ENCODE results near the gene ARID1B. TPM values are rescaled to one million over a fixed set of nuclear protein-coding genes. Genes with fewer than 3 reads are reported as not detected.
A peak's percentile ranks its signal among the peaks of the same experiment; 100 is the strongest.

The ARID1B gene
- total RNA-seq, 1 experiment from 2014 or later: 60.3 TPM

DNA sequence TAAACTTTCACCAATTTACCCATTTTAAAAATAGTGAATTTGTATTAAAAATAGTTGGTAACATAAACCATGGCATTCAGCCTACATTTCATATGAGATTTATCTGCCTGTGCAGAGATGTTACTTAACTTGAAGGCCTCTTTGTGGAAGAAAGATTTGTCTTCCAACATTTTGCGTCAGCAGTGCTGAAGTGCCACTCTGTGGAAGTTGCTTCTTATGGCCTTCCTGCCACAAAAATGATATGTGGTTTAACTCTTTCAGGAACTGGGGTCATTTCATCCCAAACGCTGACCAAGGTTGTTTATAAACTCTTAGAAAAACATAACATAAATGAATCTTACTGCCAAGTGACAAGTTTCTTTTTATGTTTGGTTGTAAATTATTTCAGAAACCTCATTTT is 246.8 kb downstream of the ARID1B start:
- TF ChIP-seq GABPB1 (CRISPR knock-in tag; IDR thresholded peaks at IDR 0.05) (no peak), NR1H2 (CRISPR knock-in tag; IDR thresholded peaks at IDR 0.05) (no peak)
- TF ChIP-seq, protein P1, sequence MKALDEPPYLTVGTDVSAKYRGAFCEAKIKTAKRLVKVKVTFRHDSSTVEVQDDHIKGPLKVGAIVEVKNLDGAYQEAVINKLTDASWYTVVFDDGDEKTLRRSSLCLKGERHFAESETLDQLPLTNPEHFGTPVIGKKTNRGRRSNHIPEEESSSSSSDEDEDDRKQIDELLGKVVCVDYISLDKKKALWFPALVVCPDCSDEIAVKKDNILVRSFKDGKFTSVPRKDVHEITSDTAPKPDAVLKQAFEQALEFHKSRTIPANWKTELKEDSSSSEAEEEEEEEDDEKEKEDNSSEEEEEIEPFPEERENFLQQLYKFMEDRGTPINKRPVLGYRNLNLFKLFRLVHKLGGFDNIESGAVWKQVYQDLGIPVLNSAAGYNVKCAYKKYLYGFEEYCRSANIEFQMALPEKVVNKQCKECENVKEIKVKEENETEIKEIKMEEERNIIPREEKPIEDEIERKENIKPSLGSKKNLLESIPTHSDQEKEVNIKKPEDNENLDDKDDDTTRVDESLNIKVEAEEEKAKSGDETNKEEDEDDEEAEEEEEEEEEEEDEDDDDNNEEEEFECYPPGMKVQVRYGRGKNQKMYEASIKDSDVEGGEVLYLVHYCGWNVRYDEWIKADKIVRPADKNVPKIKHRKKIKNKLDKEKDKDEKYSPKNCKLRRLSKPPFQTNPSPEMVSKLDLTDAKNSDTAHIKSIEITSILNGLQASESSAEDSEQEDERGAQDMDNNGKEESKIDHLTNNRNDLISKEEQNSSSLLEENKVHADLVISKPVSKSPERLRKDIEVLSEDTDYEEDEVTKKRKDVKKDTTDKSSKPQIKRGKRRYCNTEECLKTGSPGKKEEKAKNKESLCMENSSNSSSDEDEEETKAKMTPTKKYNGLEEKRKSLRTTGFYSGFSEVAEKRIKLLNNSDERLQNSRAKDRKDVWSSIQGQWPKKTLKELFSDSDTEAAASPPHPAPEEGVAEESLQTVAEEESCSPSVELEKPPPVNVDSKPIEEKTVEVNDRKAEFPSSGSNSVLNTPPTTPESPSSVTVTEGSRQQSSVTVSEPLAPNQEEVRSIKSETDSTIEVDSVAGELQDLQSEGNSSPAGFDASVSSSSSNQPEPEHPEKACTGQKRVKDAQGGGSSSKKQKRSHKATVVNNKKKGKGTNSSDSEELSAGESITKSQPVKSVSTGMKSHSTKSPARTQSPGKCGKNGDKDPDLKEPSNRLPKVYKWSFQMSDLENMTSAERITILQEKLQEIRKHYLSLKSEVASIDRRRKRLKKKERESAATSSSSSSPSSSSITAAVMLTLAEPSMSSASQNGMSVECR (CRISPR knock-in tag; IDR thresholded peaks at IDR 0.05; ENCODE audit: borderline replicate concordance): no peak
- TF ChIP-seq, protein P2, sequence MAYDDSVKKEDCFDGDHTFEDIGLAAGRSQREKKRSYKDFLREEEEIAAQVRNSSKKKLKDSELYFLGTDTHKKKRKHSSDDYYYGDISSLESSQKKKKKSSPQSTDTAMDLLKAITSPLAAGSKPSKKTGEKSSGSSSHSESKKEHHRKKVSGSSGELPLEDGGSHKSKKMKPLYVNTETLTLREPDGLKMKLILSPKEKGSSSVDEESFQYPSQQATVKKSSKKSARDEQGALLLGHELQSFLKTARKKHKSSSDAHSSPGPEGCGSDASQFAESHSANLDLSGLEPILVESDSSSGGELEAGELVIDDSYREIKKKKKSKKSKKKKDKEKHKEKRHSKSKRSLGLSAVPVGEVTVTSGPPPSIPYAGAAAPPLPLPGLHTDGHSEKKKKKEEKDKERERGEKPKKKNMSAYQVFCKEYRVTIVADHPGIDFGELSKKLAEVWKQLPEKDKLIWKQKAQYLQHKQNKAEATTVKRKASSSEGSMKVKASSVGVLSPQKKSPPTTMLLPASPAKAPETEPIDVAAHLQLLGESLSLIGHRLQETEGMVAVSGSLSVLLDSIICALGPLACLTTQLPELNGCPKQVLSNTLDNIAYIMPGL (CRISPR knock-in tag; IDR thresholded peaks at IDR 0.05): no peak
- H3K27ac Mint-ChIP-seq: no peak overlapping the region
- no peak for ATAC-seq
- no peak overlapping the region for H3K4me3 Mint-ChIP-seq
- peaks cover 8% of the 10 kb centered on the region; the same call in 1 of the 2 replicates for H3K36me3 Mint-ChIP-seq
- H3K27me3 Mint-ChIP-seq (ENCODE audit: low read depth): no peaks in the 10 kb centered on the region
- DNase-seq (ENCODE audit: low spot score): no peak
- peaks cover 10% of the 10 kb centered on the region for H3K9me3 Mint-ChIP-seq
- H3K4me1 Mint-ChIP-seq: peaks cover 47% of the 10 kb centered on the region
- CTCF ChIA-PET: interaction anchor here (1.1 kb wide), 1 partner anchor 22 kb away, joined by 3 read pairs; no protein-coding TSS in a partner anchor
- POLR2A ChIA-PET: interaction anchor here (0.6 kb wide), 1 partner anchor 630 kb away, joined by 7 read pairs; no protein-coding TSS in a partner anchor

DNA sequence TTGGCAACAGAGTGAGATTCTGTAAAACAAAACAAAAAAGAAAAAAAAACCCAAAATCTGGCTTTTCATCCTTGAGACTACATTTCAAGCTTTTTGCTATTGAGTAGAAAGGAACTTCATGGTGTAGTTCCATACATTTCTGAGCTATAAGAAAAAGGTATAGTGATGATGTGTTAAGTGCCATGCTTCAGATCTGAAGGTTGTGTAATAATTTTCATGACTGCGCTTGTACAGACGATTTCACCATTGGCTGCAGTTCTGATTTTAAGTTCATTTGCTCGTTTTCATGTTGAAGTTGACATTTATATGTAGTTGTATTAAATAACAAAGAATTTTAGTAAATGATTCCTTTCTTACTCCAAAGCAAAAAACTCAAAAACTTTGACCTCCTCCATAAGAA is 247.6 kb downstream of the ARID1B start:
- DNase-seq (ENCODE audit: low spot score) (no peak), ATAC-seq (no peak)
- H3K4me1 Mint-ChIP-seq: peaks cover 43% of the 10 kb centered on the region
- H3K9me3 Mint-ChIP-seq: peaks cover 14% of the 10 kb centered on the region
- POLR2A ChIA-PET: no interaction called here
- TF ChIP-seq NFATC4 (CRISPR knock-in tag; IDR thresholded peaks at IDR 0.05): no peak
- no peak for TF ChIP-seq GABPB1 (CRISPR knock-in tag; IDR thresholded peaks at IDR 0.05)
- TF ChIP-seq NR2C2 (CRISPR knock-in tag; IDR thresholded peaks at IDR 0.05): no peak
- H3K27me3 Mint-ChIP-seq (ENCODE audit: low read depth): no peaks in the 10 kb centered on the region
- CTCF ChIA-PET: interaction anchor here (1.1 kb wide), 1 partner anchor 21 kb away, joined by 3 read pairs; no protein-coding TSS in a partner anchor
- H3K4me3 Mint-ChIP-seq: no peak overlapping the region
- peaks cover 13% of the 10 kb centered on the region for H3K36me3 Mint-ChIP-seq
- no peak overlapping the region for H3K27ac Mint-ChIP-seq

DNA sequence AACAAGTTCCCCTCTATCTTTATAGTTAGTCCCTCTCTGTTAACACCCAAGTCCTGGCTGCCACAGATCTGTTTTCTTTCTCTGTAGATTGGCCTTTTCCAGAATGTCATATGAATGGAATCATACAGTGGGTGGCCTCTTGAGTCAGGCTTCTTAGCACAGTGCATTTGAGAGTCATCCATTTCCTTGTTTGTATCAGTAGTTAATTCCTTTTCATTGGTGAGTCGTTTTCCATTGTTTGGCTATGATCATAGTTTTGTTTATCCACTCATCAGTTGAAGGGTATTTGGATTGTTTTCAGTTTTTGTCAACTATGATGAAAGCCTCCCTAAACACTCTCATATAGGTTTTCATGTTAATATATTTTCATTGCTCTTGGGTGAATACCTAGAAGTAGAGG is 248.3 kb downstream of the ARID1B start:
- H3K36me3 Mint-ChIP-seq: peaks cover 13% of the 10 kb centered on the region
- ChIA-PET POLR2A (interaction anchor here (0.7 kb wide), 1 partner anchor 114 kb away, joined by 3 read pairs; no protein-coding TSS in a partner anchor), CTCF (interaction anchor here (1.4 kb wide), 1 partner anchor 20 kb away, joined by 4 read pairs; no protein-coding TSS in a partner anchor)
- H3K9me3 Mint-ChIP-seq: peaks cover 14% of the 10 kb centered on the region
- H3K27ac Mint-ChIP-seq: no peak overlapping the region
- no peak overlapping the region for H3K4me3 Mint-ChIP-seq
- no peaks in the 10 kb centered on the region for H3K27me3 Mint-ChIP-seq (ENCODE audit: low read depth)
- ATAC-seq (no peak), DNase-seq (ENCODE audit: low spot score) (no peak)
- peak; percentile 84; the same call in 1 of the 2 replicates for TF ChIP-seq ZNF317 (CRISPR knock-in tag; IDR thresholded peaks at IDR 0.05; ENCODE audit: borderline replicate concordance, low read depth)
- TF ChIP-seq NR3C1 (CRISPR knock-in tag; conservative IDR thresholded peaks at IDR 0.05; ENCODE audit: low read depth): no peak
- peaks cover 43% of the 10 kb centered on the region for H3K4me1 Mint-ChIP-seq

DNA sequence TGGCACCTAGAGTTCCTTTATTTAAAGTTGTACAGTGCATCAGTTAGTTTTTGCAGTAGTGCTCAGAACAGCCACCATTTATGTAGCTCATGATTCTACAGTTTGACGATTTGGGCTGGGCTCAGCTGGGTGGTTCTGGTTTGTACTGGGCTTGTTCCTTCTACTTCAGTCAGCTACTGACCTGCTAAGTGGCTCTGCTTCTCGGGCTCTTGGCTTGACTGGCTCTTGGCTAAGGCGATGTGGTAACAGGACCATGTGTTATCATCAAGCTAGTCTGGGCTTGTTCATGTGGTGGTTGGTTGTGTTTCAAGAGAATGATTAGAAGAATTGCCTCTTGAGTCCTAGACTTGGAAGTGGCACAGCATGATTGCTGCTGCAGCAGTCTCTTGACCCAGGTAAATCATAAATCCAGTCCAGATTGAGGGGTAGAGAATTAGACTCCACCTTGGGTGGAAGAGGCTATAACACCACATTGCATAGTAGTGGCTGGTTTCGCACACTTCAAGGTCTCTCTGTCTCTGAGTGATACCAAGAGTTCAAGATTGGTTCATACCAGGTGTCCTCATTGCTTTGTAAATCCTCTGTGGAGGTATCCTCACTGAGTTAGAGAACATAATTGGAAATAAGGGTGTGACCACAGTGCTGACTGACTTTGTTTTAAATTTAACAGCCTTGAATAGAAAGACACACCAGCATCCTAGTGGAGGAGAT is 253.0 kb downstream of the ARID1B start:
- Mint-ChIP-seq H3K27me3 (ENCODE audit: low read depth) (no peaks in the 10 kb centered on the region), H3K4me1 (peaks cover 38% of the 10 kb centered on the region), H3K4me3 (no peak overlapping the region), H3K36me3 (peaks cover 10% of the 10 kb centered on the region; the same call in 1 of the 2 replicates), H3K9me3 (peaks cover 10% of the 10 kb centered on the region), H3K27ac (peak overlapping the region; percentile 47)
- DNase-seq (ENCODE audit: low spot score): no peak
- ChIA-PET POLR2A (no interaction called here), CTCF (interaction anchor here (1.3 kb wide), 1 partner anchor 16 kb away, joined by 4 read pairs; no protein-coding TSS in a partner anchor)
- ATAC-seq: no peak
- TF ChIP-seq NR3C1 (CRISPR knock-in tag; conservative IDR thresholded peaks at IDR 0.05; ENCODE audit: low read depth) (no peak), NFYB (CRISPR knock-in tag; conservative IDR thresholded peaks at IDR 0.05; ENCODE audit: low read depth) (no peak), TEAD1 (CRISPR knock-in tag; IDR thresholded peaks at IDR 0.05) (no peak), TCF7 (CRISPR knock-in tag; IDR thresholded peaks at IDR 0.05; ENCODE audit: low read depth) (no peak), TEAD4 (CRISPR knock-in tag; IDR thresholded peaks at IDR 0.05) (no peak), ESRRA (CRISPR knock-in tag; IDR thresholded peaks at IDR 0.05; ENCODE audit: borderline replicate concordance) (no peak), FOXK1 (CRISPR knock-in tag; IDR thresholded peaks at IDR 0.05) (no peak), ZNF396 (CRISPR knock-in tag; IDR thresholded peaks at IDR 0.05; ENCODE audit: borderline replicate concordance) (no peak)
- TF ChIP-seq, protein P3, sequence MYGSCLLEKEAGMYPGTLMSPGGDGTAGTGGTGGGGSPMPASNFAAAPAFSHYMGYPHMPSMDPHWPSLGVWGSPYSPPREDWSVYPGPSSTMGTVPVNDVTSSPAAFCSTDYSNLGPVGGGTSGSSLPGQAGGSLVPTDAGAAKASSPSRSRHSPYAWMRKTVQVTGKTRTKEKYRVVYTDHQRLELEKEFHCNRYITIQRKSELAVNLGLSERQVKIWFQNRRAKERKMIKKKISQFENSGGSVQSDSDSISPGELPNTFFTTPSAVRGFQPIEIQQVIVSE (CRISPR knock-in tag; IDR thresholded peaks at IDR 0.05; ENCODE audit: borderline replicate concordance): no peak
- TF ChIP-seq, protein P4, sequence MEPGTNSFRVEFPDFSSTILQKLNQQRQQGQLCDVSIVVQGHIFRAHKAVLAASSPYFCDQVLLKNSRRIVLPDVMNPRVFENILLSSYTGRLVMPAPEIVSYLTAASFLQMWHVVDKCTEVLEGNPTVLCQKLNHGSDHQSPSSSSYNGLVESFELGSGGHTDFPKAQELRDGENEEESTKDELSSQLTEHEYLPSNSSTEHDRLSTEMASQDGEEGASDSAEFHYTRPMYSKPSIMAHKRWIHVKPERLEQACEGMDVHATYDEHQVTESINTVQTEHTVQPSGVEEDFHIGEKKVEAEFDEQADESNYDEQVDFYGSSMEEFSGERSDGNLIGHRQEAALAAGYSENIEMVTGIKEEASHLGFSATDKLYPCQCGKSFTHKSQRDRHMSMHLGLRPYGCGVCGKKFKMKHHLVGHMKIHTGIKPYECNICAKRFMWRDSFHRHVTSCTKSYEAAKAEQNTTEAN (CRISPR knock-in tag; IDR thresholded peaks at IDR 0.05): no peak
